Nucleus accumbens (tissue), 56 donors: ENCODE measurements around the gene BLTP3A.
"Not testable (repeated sequence)": the region's sequence is repeated elsewhere in the genome, so short reads cannot be mapped to it uniquely, and the experiment has no call there.

Experiments
- DNase-seq, 56 donors: peaks; one replicate each; lab custom pipeline; 2025; lab: John Stamatoyannopoulos, UW

Gene BLTP3A

GRCh38 chr6:34818872-34819570 is 27.1 kb downstream of the BLTP3A start:
- not testable (repeated sequence) for DNase-seq

GRCh38 chr6:34819571-34820480 is 27.9 kb downstream of the BLTP3A start:
- DNase-seq: no peak

GRCh38 chr6:34829137-34829536 is 37.3 kb downstream of the BLTP3A start:
- DNase-seq: no peak

GRCh38 chr6:34832942-34833341 is 41.1 kb downstream of the BLTP3A start:
- no peak for DNase-seq

- no peak for DNase-seq
Observed at GRCh38 chr6:34834789-34835518, 43.1 kb downstream of the BLTP3A start.

GRCh38 chr6:34836008-34836407 is 44.1 kb downstream of the BLTP3A start:
- peak in 15 of 56 donors; percentile 2 to 19 (median 7) for DNase-seq

GRCh38 chr6:34836451-34836850 is 44.6 kb downstream of the BLTP3A start:
- no peak for DNase-seq

- DNase-seq: no peak
Observed at GRCh38 chr6:34837528-34837927, 45.6 kb downstream of the BLTP3A start.

GRCh38 chr6:34839666-34840352 is 47.9 kb downstream of the BLTP3A start:
- no peak for DNase-seq
